ENCODE measurements around the gene ARHGEF16. TPM values are rescaled to one million over a fixed set of nuclear protein-coding genes. Genes with fewer than 3 reads are reported as not detected.

The ARHGEF16 gene
- total RNA-seq, 1 donor from 2014 or later = 1.3 TPM

DNA sequence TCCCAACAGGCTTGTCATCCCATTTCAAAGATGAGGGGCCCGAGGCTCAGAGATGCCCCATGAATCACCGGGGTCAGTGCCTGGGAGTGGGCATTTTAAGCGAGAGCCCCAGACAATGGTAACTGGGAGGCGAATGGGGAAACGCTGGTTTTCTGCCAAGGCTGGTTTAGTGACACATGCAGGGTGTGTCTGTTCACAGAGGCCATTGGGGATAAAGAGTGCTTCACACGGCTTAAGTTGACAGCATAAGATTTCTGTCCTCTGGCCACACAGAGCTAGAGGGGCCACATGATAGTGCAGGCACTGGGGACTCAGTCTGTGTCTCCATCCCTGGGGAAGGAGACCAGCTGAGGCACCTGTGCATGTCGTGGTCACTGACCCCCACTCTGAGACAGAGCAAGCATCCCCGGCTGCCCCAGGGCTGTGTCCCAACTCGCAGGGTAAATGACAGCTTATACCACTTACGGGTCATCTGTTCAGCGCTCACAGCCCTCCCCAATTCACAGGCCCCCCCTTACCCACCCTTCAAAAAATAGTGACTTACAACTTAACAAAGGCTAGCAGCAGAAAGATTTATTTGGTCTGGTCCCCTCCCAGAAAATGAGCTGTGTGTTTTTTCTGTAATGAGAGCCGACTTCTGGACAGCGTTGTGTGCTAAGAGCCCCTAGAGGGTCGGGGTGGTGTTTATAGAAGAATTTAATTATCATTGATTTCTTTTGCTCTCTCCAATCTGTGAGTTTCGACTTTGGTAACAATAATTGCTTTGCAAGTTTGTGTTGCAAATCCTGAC is 34.9 kb upstream of the ARHGEF16 start:
- Mint-ChIP-seq H3K4me1 (peaks cover 15% of the 10 kb centered on the region), H3K4me3 (no peak overlapping the region), H3K27me3 (ENCODE audit: insufficient read depth, low read depth) (peaks cover 7% of the 10 kb centered on the region), H3K27ac (peak overlapping the region; percentile 43), H3K36me3 (peaks cover 6% of the 10 kb centered on the region), H3K9me3 (peaks cover 11% of the 10 kb centered on the region)
- no peaks in the 10 kb centered on the region for H3K79me2 ChIP-seq (ENCODE audit: low read depth)
- no peaks in the 10 kb centered on the region for H3F3A ChIP-seq (ENCODE audit: low read depth)
- no peaks in the 10 kb centered on the region for H3K9me3 ChIP-seq (ENCODE audit: low read depth)
- no peak overlapping the region for H3K27ac ChIP-seq
- no peaks in the 10 kb centered on the region for H3K27me3 ChIP-seq
- no peak for DNase-seq (ENCODE audit: low spot score)
- no peaks in the 10 kb centered on the region for H4K20me1 ChIP-seq (ENCODE audit: low read depth)
- H3K36me3 ChIP-seq = no peaks in the 10 kb centered on the region
- no peak overlapping the region for H3K4me3 ChIP-seq
- TF ChIP-seq, protein P1, sequence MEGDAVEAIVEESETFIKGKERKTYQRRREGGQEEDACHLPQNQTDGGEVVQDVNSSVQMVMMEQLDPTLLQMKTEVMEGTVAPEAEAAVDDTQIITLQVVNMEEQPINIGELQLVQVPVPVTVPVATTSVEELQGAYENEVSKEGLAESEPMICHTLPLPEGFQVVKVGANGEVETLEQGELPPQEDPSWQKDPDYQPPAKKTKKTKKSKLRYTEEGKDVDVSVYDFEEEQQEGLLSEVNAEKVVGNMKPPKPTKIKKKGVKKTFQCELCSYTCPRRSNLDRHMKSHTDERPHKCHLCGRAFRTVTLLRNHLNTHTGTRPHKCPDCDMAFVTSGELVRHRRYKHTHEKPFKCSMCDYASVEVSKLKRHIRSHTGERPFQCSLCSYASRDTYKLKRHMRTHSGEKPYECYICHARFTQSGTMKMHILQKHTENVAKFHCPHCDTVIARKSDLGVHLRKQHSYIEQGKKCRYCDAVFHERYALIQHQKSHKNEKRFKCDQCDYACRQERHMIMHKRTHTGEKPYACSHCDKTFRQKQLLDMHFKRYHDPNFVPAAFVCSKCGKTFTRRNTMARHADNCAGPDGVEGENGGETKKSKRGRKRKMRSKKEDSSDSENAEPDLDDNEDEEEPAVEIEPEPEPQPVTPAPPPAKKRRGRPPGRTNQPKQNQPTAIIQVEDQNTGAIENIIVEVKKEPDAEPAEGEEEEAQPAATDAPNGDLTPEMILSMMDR (IDR thresholded peaks at IDR 0.05) = no peak
- no peak for TF ChIP-seq EZH2phosphoT487 (IDR thresholded peaks at IDR 0.05)
- no peak for TF ChIP-seq EZH2 (IDR thresholded peaks at IDR 0.05)
- no peak overlapping the region for H2AFZ ChIP-seq (replicated peaks)
- H3K4me1 ChIP-seq = no peaks in the 10 kb centered on the region
- H3K4me2 ChIP-seq = no peak overlapping the region
- H3K9ac ChIP-seq = no peak overlapping the region

DNA sequence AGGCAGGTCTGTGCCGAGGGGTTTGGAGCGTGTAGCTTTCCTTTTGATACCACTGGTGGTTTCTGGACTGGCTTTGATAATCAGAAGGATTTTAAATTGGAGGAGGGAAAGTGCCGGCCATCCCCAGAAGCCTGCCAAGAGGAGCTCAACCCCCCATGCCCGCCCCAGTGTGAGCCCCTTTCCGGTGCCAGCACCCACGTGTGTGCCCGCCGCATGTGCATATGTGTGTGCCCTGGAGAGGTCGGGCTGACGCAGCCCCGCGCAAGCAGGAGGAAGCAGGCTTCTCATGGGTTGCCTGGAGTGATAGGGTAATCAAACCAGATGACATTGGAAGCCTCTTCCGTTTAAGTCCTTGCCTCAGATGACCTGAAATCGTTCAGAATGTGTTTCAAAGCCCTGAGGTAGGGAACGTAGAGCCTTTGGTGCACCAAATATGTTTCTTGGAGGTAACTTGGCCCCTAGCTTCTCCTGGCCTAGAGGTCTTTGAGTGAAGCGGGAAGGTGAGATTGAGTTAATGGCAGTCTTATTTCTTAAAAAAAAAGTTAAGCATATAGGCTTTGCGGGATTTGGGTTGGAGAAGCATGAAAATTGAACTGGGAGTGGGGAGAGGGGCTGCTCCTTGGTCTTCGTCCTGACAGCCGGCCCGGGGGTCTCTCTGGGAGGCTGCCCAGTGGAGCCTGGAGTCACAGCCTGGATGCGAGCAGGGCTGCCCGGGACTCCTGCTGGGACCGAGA is 34.1 kb upstream of the ARHGEF16 start:
- Mint-ChIP-seq H3K9me3 (peaks cover 11% of the 10 kb centered on the region), H3K4me3 (no peak overlapping the region), H3K4me1 (peaks cover 13% of the 10 kb centered on the region), H3K27ac (peak overlapping the region; percentile 43), H3K27me3 (ENCODE audit: insufficient read depth, low read depth) (peaks cover 7% of the 10 kb centered on the region), H3K36me3 (peaks cover 6% of the 10 kb centered on the region)
- Histone ChIP-seq H3K27me3 (no peaks in the 10 kb centered on the region), H3K9ac (no peak overlapping the region), H3K36me3 (no peaks in the 10 kb centered on the region), H3K4me3 (no peak overlapping the region), H3K27ac (no peak overlapping the region), H4K20me1 (ENCODE audit: low read depth) (no peaks in the 10 kb centered on the region), H3F3A (ENCODE audit: low read depth) (no peaks in the 10 kb centered on the region), H2AFZ (replicated peaks) (no peak overlapping the region), H3K4me1 (no peaks in the 10 kb centered on the region), H3K9me3 (ENCODE audit: low read depth) (no peaks in the 10 kb centered on the region), H3K79me2 (ENCODE audit: low read depth) (no peaks in the 10 kb centered on the region), H3K4me2 (no peak overlapping the region)
- TF ChIP-seq EZH2 (IDR thresholded peaks at IDR 0.05) = no peak
- no peak for TF ChIP-seq EZH2phosphoT487 (IDR thresholded peaks at IDR 0.05)
- TF ChIP-seq, protein P1 (IDR thresholded peaks at IDR 0.05) = no peak
- DNase-seq (ENCODE audit: low spot score) = no peak

DNA sequence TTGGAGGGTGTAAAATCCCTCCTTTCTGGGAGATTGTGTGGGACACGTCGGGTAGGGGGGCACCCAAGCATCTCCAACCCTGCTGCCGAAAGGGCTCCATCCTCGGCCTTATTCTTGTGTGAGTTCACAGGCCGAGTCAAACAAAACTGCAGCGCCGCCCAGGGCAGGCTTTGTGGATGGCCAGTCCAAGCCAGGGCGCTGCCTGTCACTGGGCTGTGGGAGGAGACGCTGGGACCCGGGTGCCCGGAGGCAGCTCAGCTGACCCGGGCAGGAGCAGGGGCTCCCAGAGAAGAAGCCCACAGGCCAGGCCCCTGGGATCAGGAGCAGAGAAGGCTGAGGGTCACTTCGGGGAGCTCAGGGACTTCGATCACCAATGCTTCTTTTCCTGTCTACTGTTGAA is 31.8 kb upstream of the ARHGEF16 start:
- no peaks in the 10 kb centered on the region for H4K20me1 ChIP-seq (ENCODE audit: low read depth)
- no peak overlapping the region for H3K4me3 Mint-ChIP-seq
- no peak for DNase-seq (ENCODE audit: low spot score)
- H3K36me3 Mint-ChIP-seq = peaks cover 6% of the 10 kb centered on the region
- H3K9me3 ChIP-seq (ENCODE audit: low read depth) = no peaks in the 10 kb centered on the region
- peaks cover under 1% of the 10 kb centered on the region for H3K9me3 Mint-ChIP-seq
- H3K4me3 ChIP-seq = no peak overlapping the region
- no peaks in the 10 kb centered on the region for H3K27me3 ChIP-seq
- no peaks in the 10 kb centered on the region for H3F3A ChIP-seq (ENCODE audit: low read depth)
- H3K4me1 Mint-ChIP-seq = peaks cover 13% of the 10 kb centered on the region
- H3K27ac Mint-ChIP-seq = no peak overlapping the region
- H2AFZ ChIP-seq (replicated peaks) = no peak overlapping the region
- no peak for TF ChIP-seq EZH2 (IDR thresholded peaks at IDR 0.05)
- TF ChIP-seq EZH2phosphoT487 (IDR thresholded peaks at IDR 0.05) = no peak
- TF ChIP-seq, protein P1 (IDR thresholded peaks at IDR 0.05) = no peak
- H3K4me2 ChIP-seq = no peak overlapping the region
- H3K27me3 Mint-ChIP-seq (ENCODE audit: insufficient read depth, low read depth) = peaks cover 7% of the 10 kb centered on the region
- H3K9ac ChIP-seq = no peak overlapping the region
- H3K4me1 ChIP-seq = no peaks in the 10 kb centered on the region
- no peak overlapping the region for H3K27ac ChIP-seq
- H3K79me2 ChIP-seq (ENCODE audit: low read depth) = no peaks in the 10 kb centered on the region
- no peaks in the 10 kb centered on the region for H3K36me3 ChIP-seq
